ENCODE measurements around the gene CES5A. TPM values are rescaled to one million over a fixed set of nuclear protein-coding genes. Genes with fewer than 3 reads are reported as not detected.

Gene CES5A
- total RNA-seq, 3 donors from 2014 or later (not counting 1 experiment from before 2014, with no cell fraction given), result not detected

- no peaks in the 10 kb centered on the region for H3K9me3 Mint-ChIP-seq
- H3K36me3 Mint-ChIP-seq, result no peaks in the 10 kb centered on the region
- no peaks in the 10 kb centered on the region for H3K4me1 Mint-ChIP-seq
- Histone ChIP-seq H3K4me3 (ENCODE audit: low read length) (no peak overlapping the region), H3K4me1 (ENCODE audit: control insufficient read depth, insufficient read depth, low read length) (no peaks in the 10 kb centered on the region), H3K36me3 (ENCODE audit: control insufficient read depth, insufficient read depth, low read length) (no peaks in the 10 kb centered on the region), H3K27me3 (ENCODE audit: control insufficient read depth, insufficient read depth, low read length) (peaks cover 7% of the 10 kb centered on the region), H3K9me3 (ENCODE audit: control insufficient read depth, insufficient read depth, low read length) (no peaks in the 10 kb centered on the region), H3K27ac (ENCODE audit: low read length) (no peak overlapping the region)
- H3K27ac Mint-ChIP-seq, result no peak overlapping the region
- ATAC-seq (no peak), DNase-seq (no peak)
- intact Hi-C loops (cut with micrococcal nuclease), result no loop called here
- peaks cover 6 to 28% of the 10 kb centered on the region in 2 donors for H3K27me3 Mint-ChIP-seq (ENCODE audit: low read depth in 2 of 2)
- TF ChIP-seq CTCF (IDR thresholded peaks at IDR 0.05), result no peak
- WGBS (ENCODE audit: insufficient coverage), result 79% methylated on average over 6 of the region's 6 CpGs
- no peak overlapping the region for H3K4me3 Mint-ChIP-seq
Measured at GRCh38 chr16:55825115-55825728, 50.0 kb downstream of the CES5A start.

GRCh38 chr16:55824473-55825000 lies 50.6 kb downstream of the CES5A start:
- Histone ChIP-seq H3K4me3 (ENCODE audit: low read length) (no peak overlapping the region), H3K27ac (ENCODE audit: low read length) (no peak overlapping the region), H3K36me3 (ENCODE audit: control insufficient read depth, insufficient read depth, low read length) (no peaks in the 10 kb centered on the region), H3K27me3 (ENCODE audit: control insufficient read depth, insufficient read depth, low read length) (peaks cover 7% of the 10 kb centered on the region), H3K4me1 (ENCODE audit: control insufficient read depth, insufficient read depth, low read length) (no peaks in the 10 kb centered on the region), H3K9me3 (ENCODE audit: control insufficient read depth, insufficient read depth, low read length) (no peaks in the 10 kb centered on the region)
- no peak overlapping the region for H3K4me3 Mint-ChIP-seq
- no peaks in the 10 kb centered on the region for H3K9me3 Mint-ChIP-seq
- no peak overlapping the region for H3K27ac Mint-ChIP-seq
- DNase-seq (no peak), ATAC-seq (no peak)
- no peak for TF ChIP-seq CTCF (IDR thresholded peaks at IDR 0.05)
- H3K27me3 Mint-ChIP-seq (ENCODE audit: low read depth in 2 of 2), result peaks cover 7 to 28% of the 10 kb centered on the region in 2 donors
- H3K4me1 Mint-ChIP-seq, result no peaks in the 10 kb centered on the region
- intact Hi-C loops (cut with micrococcal nuclease), result no loop called here
- H3K36me3 Mint-ChIP-seq, result no peaks in the 10 kb centered on the region
- 85% methylated on average over 4 of the region's 4 CpGs for WGBS (ENCODE audit: insufficient coverage)

DNA sequence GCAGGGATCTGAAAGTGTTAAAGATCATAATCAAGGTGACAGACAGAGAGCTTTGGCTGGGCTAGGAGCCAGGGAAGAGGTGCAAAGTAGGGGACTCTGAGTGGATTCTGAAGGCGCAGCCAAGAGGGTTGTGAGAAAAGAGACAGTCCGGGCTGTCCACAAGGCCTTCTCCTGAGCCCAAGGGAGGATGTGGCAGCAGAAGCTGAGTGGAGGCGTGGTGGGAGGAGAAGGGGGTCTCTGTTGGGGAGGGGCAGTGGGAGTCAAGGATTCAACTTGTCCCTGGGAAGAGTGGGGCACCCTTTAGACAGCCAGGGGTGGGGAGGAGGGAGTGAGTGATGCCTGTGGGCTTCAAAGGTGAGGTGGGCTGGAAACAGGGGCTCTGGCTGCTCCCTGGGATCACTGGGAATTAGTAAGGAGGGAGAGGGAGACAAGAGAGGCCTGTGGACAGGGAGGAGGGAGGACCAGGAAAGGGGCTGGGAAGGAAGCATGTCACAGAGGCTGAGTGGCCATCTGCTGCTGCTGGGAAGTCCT lies 52.8 kb downstream of the CES5A start:
- no peaks in the 10 kb centered on the region for H3K4me1 Mint-ChIP-seq
- Histone ChIP-seq H3K36me3 (ENCODE audit: control insufficient read depth, insufficient read depth, low read length) (no peaks in the 10 kb centered on the region), H3K27me3 (ENCODE audit: control insufficient read depth, insufficient read depth, low read length) (peaks cover 7% of the 10 kb centered on the region), H3K4me1 (ENCODE audit: control insufficient read depth, insufficient read depth, low read length) (no peaks in the 10 kb centered on the region), H3K27ac (ENCODE audit: low read length) (no peak overlapping the region), H3K9me3 (ENCODE audit: control insufficient read depth, insufficient read depth, low read length) (no peaks in the 10 kb centered on the region), H3K4me3 (ENCODE audit: low read length) (no peak overlapping the region)
- TF ChIP-seq CTCF (IDR thresholded peaks at IDR 0.05), result no peak
- WGBS (ENCODE audit: insufficient coverage), result 77% methylated on average over 3 of the region's 3 CpGs
- no peak overlapping the region for H3K27ac Mint-ChIP-seq
- intact Hi-C loops (cut with micrococcal nuclease), result no loop called here
- DNase-seq (no peak), ATAC-seq (no peak)
- H3K9me3 Mint-ChIP-seq, result no peaks in the 10 kb centered on the region
- H3K27me3 Mint-ChIP-seq (ENCODE audit: low read depth in 2 of 2), result peaks cover 11 to 21% of the 10 kb centered on the region in 2 donors
- no peak overlapping the region for H3K4me3 Mint-ChIP-seq
- no peaks in the 10 kb centered on the region for H3K36me3 Mint-ChIP-seq

Data from natural killer cell (primary cell).